HCT116 (cell line): Measurements from ENCODE around the gene TTLL6.

Source experiments
- CTCF ChIP-seq, 3 experiments: fragments of 200-600 bp in 1 of 3; sonication (generic) in 1 of 3; IDR thresholded peaks in 2 of 3; conservative IDR thresholded peaks in 1 of 3; 2 replicates each; pipeline ENCODE4 v1.5.1; 2012 to 2017; ENCODE audit warnings: low read depth in 2 of 3, low read length in 2 of 3, antibody characterized with exemption in 1 of 3, borderline replicate concordance in 1 of 3, control low read depth in 1 of 3, mild to moderate bottlenecking in 1 of 3, mixed read lengths in 1 of 3, mixed run types in 1 of 3, moderate library complexity in 1 of 3; ENCODE audit not compliant: insufficient read depth in 1 of 3
- EZH2 ChIP-seq: fragments of 200-600 bp; sonication (generic); IDR thresholded peaks from 2 replicates; pipeline ENCODE4 v1.6.1; 2017; ENCODE audit warnings: antibody characterized with exemption, mixed run types
- EZH2phosphoT487 ChIP-seq: fragments of 200-600 bp; IDR thresholded peaks from 2 replicates; pipeline ENCODE4 v1.6.1; 2018; ENCODE audit warnings: antibody characterized with exemption, borderline replicate concordance
- MAX ChIP-seq: IDR thresholded peaks from 2 replicates; pipeline ENCODE4 v1.6.1; 2012
- POLR2A ChIP-seq: IDR thresholded peaks from 2 replicates; pipeline ENCODE4 v1.7.0; 2011; ENCODE audit warnings: borderline replicate concordance; ENCODE audit not compliant: insufficient read depth, insufficient read length; ENCODE audit errors: extremely low read depth
- POLR2AphosphoS5 ChIP-seq: IDR thresholded peaks from 2 replicates; pipeline ENCODE4 v1.6.1; 2011; ENCODE audit warnings: mild to moderate bottlenecking, low read depth, low read length, moderate library complexity
- RAD21 ChIP-seq: IDR thresholded peaks from 2 replicates; pipeline ENCODE4 v1.6.1; 2012; ENCODE audit warnings: low read depth, mild to moderate bottlenecking
- TF ChIP-seq, protein P1 (sequence below): IDR thresholded peaks from 2 replicates; pipeline ENCODE4 v1.6.1; 2012; ENCODE audit warnings: low read depth
- TF ChIP-seq, protein P2 (sequence below): IDR thresholded peaks from 2 replicates; pipeline ENCODE4 v1.6.1; 2012

GRCh38 chr17:48733632-48734328, 83.2 kb downstream of the TTLL6 start:
- TF ChIP-seq CTCF (IDR thresholded peaks at IDR 0.05 in 2 of 3, conservative IDR thresholded peaks at IDR 0.05 in 1 of 3; ENCODE audit: borderline replicate concordance in 1 of 3, insufficient read depth in 1 of 3, low read depth in 2 of 3, low read length in 2 of 3) (no peak), EZH2 (no peak), EZH2phosphoT487 (no peak), MAX (no peak), POLR2A (no peak), POLR2AphosphoS5 (no peak), RAD21 (no peak)
- TF ChIP-seq, protein P1, sequence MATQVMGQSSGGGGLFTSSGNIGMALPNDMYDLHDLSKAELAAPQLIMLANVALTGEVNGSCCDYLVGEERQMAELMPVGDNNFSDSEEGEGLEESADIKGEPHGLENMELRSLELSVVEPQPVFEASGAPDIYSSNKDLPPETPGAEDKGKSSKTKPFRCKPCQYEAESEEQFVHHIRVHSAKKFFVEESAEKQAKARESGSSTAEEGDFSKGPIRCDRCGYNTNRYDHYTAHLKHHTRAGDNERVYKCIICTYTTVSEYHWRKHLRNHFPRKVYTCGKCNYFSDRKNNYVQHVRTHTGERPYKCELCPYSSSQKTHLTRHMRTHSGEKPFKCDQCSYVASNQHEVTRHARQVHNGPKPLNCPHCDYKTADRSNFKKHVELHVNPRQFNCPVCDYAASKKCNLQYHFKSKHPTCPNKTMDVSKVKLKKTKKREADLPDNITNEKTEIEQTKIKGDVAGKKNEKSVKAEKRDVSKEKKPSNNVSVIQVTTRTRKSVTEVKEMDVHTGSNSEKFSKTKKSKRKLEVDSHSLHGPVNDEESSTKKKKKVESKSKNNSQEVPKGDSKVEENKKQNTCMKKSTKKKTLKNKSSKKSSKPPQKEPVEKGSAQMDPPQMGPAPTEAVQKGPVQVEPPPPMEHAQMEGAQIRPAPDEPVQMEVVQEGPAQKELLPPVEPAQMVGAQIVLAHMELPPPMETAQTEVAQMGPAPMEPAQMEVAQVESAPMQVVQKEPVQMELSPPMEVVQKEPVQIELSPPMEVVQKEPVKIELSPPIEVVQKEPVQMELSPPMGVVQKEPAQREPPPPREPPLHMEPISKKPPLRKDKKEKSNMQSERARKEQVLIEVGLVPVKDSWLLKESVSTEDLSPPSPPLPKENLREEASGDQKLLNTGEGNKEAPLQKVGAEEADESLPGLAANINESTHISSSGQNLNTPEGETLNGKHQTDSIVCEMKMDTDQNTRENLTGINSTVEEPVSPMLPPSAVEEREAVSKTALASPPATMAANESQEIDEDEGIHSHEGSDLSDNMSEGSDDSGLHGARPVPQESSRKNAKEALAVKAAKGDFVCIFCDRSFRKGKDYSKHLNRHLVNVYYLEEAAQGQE = no peak
- TF ChIP-seq, protein P2, sequence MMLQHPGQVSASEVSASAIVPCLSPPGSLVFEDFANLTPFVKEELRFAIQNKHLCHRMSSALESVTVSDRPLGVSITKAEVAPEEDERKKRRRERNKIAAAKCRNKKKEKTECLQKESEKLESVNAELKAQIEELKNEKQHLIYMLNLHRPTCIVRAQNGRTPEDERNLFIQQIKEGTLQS = no peak
